GM21786 (cell line): ENCODE measurements around the gene ADAD1.

ENCODE experiments used
- ATAC-seq: cut with Tn5 transposase; IDR thresholded peaks from one replicate; pipeline ENCODE4 v1.9.1; 2021; ENCODE audit not compliant: unreplicated experiment

ADAD1 gene

GRCh38 chr4:122453384-122453995 is 74.7 kb downstream of the ADAD1 start:
- ATAC-seq, result no peak

- ATAC-seq, result no peak
Measured at GRCh38 chr4:122456231-122457116, 77.7 kb downstream of the ADAD1 start, which contains the start of gene IL2. Gene IL2, minus strand, starts transcription at chr4:122456725. Its CDS starts 285 bp downstream, at chr4:122456440.

- ATAC-seq, result peak; percentile 83
Measured at GRCh38 chr4:122458625-122459024, 79.8 kb downstream of the ADAD1 start.

GRCh38 chr4:122469457-122469856 is 90.6 kb downstream of the ADAD1 start:
- no peak for ATAC-seq

- no peak for ATAC-seq
Measured at GRCh38 chr4:122475233-122475632, 96.4 kb downstream of the ADAD1 start.

- ATAC-seq, result no peak
Measured at GRCh38 chr4:122476126-122476525, 97.3 kb downstream of the ADAD1 start.

- ATAC-seq, result no peak
Measured at GRCh38 chr4:122476745-122477144, 97.9 kb downstream of the ADAD1 start.
